Inflammatory macrophage treated with lipopolysaccharide for 1 hour (primary cell): ENCODE data around the gene SMYD5.
"Not testable (repeated sequence)": the region's sequence is repeated elsewhere in the genome, so short reads cannot be mapped to it uniquely, and the experiment has no call there.

Experiments
- DNase-seq, 2 donors: peaks; one replicate each; pipeline ENCODE4 v3.0.0-alpha.2; 2020 to 2022

The SMYD5 gene

GRCh38 chr2:73262108-73262651 lies 48.1 kb downstream of the SMYD5 start:
- DNase-seq = no peak

GRCh38 chr2:73262691-73263429 lies 48.8 kb downstream of the SMYD5 start:
- not testable (repeated sequence) for DNase-seq

- no peak for DNase-seq
Measured at GRCh38 chr2:73263540-73264331, 49.7 kb downstream of the SMYD5 start.

- no peak for DNase-seq
Measured at GRCh38 chr2:73264332-73264606, 50.2 kb downstream of the SMYD5 start.

- DNase-seq = no peak
Measured at GRCh38 chr2:73264783-73265182, 50.7 kb downstream of the SMYD5 start.

GRCh38 chr2:73265298-73266060 lies 51.4 kb downstream of the SMYD5 start:
- DNase-seq = no peak

GRCh38 chr2:73266061-73266901 lies 52.2 kb downstream of the SMYD5 start:
- no peak for DNase-seq

GRCh38 chr2:73267008-73267407 lies 53.0 kb downstream of the SMYD5 start:
- no peak for DNase-seq

GRCh38 chr2:73268366-73268829 lies 54.4 kb downstream of the SMYD5 start:
- no peak for DNase-seq

GRCh38 chr2:73268830-73269685 lies 55.0 kb downstream of the SMYD5 start:
- no peak for DNase-seq

- no peak for DNase-seq
Measured at GRCh38 chr2:73269686-73270465, 55.8 kb downstream of the SMYD5 start.

- no peak for DNase-seq
Measured at GRCh38 chr2:73272270-73272669, 58.2 kb downstream of the SMYD5 start.
